NB4 (cell line): ENCODE results near the gene DCC.

Source experiments
- DNase-seq: peaks from one replicate; pipeline ENCODE4 v3.0.0; 2010; ENCODE audit warnings: low read depth
- H3K4me3 ChIP-seq: one replicate; pipeline ENCODE4 v1.5.1; 2011; ENCODE audit warnings: mild to moderate bottlenecking, low read depth, low read length, moderate library complexity
- MYC ChIP-seq: IDR thresholded peaks from 2 replicates; pipeline ENCODE4 v1.6.1; 2011; ENCODE audit warnings: low read depth, low read length
- POLR2A ChIP-seq: IDR thresholded peaks from 2 replicates; pipeline ENCODE4 v1.6.1; 2011; ENCODE audit warnings: mild to moderate bottlenecking; ENCODE audit not compliant: insufficient read length; ENCODE audit errors: extremely low read depth
- TF ChIP-seq, protein P1 (sequence below): IDR thresholded peaks from one replicate; pipeline ENCODE4 v1.5.1; 2012; ENCODE audit warnings: low read depth, low read length
- TF ChIP-seq, protein P2 (sequence below): IDR thresholded peaks from 2 replicates; pipeline ENCODE4 v1.6.1; 2011; ENCODE audit warnings: low read depth, low read length

DCC gene

DNA sequence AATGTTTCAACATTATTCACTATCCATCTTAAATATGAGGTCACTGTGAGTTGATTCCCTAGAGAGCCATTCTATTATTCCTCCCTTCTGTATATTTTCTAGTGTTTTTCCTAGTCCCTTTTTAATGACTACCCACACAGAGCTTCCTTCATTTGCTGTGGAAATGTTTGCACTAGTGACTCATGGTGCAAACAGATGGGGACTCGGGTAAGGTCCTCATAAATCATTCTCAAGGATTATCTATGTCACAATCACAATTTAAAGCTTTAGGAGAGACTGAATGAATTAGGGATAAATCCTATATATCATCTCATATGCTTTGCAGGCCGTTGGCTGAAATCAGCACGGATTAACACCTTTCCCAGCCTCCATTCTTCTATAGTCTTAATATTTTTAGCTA lies 159.6 kb downstream of the DCC start:
- no peak for DNase-seq
- no peak overlapping the region for H3K4me3 ChIP-seq

DNA sequence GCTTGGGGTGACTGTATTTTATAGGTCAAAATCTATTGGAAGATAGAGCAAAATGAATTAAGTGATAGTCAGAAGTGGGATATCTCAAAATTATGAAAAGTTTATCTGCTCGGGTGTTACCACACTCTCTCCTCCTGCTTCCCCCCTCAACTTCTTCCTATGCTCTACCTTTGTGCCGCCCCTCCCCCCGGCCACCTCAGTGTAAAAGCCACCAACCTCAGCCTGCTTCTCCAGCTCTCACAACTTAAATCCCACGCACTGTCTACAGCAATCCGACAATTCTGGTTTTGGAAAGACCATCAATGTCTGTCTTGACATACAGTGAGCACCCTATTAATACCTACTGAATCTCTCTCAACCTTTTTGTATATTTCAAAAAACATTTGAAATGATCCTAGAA lies 164.6 kb downstream of the DCC start:
- no peak for DNase-seq
- TF ChIP-seq, protein P1, sequence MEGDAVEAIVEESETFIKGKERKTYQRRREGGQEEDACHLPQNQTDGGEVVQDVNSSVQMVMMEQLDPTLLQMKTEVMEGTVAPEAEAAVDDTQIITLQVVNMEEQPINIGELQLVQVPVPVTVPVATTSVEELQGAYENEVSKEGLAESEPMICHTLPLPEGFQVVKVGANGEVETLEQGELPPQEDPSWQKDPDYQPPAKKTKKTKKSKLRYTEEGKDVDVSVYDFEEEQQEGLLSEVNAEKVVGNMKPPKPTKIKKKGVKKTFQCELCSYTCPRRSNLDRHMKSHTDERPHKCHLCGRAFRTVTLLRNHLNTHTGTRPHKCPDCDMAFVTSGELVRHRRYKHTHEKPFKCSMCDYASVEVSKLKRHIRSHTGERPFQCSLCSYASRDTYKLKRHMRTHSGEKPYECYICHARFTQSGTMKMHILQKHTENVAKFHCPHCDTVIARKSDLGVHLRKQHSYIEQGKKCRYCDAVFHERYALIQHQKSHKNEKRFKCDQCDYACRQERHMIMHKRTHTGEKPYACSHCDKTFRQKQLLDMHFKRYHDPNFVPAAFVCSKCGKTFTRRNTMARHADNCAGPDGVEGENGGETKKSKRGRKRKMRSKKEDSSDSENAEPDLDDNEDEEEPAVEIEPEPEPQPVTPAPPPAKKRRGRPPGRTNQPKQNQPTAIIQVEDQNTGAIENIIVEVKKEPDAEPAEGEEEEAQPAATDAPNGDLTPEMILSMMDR, result no peak
- TF ChIP-seq, protein P2, sequence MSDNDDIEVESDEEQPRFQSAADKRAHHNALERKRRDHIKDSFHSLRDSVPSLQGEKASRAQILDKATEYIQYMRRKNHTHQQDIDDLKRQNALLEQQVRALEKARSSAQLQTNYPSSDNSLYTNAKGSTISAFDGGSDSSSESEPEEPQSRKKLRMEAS, result no peak
- TF ChIP-seq POLR2A, result no peak
- no peak for TF ChIP-seq MYC
- no peak overlapping the region for H3K4me3 ChIP-seq

More for the DNA sequence above, 159.6 kb downstream of the DCC start:
- TF ChIP-seq POLR2A (no peak), MYC (no peak)
- TF ChIP-seq, protein P2, result no peak
- TF ChIP-seq, protein P1, result no peak

DNA sequence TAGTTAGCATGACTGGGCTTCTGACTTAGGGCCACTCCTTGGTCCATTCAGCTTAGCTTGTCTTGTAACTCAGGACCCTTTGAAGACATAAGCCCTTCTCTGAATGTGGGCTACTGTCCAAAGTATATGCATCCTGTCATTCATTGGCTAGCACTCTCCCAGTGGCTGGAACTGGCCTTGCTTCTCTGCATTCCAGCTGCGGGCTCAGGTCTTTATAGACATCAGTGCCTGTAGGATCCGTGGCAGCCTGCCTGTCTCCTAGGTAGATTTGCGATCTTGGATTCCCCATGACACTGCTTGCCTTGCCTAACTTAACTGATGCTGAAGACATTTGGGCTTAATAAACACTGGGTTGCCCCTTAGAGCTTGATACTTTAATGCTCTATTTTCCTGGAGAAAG lies 170.1 kb downstream of the DCC start:
- DNase-seq, result no peak
- TF ChIP-seq, protein P2, result no peak
- TF ChIP-seq, protein P1, result no peak
- TF ChIP-seq POLR2A (no peak), MYC (no peak)
- H3K4me3 ChIP-seq, result no peak overlapping the region

DNA sequence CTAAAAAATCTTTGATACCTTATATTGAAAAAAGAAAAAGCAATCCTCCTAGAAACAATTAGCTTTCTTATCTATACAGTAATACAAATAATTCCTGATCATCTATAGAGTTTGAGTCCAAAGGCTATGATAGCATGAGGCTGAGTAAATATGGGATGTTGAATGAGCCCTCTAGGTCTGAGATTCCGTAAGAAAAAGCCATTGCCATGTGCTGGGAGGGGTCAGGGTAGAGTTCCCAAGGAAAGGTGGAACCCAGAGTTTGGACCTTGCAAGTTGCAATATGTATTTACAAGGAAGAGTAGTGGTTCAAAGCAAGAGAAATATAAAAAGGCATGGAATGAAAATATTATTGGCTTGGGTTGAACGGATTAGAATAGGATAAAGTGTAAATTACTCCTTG lies 178.1 kb downstream of the DCC start:
- TF ChIP-seq POLR2A, result no peak
- no peak overlapping the region for H3K4me3 ChIP-seq
- DNase-seq, result no peak

DNA sequence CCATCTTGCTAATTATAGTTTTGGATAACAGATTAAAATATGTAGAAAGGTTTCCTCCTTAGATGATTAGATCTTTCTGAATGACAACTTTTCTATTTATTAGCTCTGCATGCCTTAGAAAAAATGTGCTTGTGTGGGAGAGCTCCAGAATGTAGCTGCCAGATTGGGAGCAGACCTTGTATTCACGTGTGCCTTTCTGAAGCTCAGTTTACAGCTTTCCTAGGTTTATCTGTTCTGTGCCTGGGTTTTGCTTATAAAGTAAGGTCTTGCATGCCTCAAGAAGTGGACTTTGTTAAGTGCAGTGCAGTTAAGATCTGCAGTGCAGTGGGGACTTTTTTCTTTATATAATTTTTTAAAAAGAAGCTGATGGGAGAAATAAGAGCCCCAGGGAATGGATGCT lies 179.0 kb downstream of the DCC start:
- DNase-seq, result no peak
- TF ChIP-seq, protein P1, result no peak
- TF ChIP-seq, protein P2, result no peak
- no peak for TF ChIP-seq POLR2A
- no peak for TF ChIP-seq MYC
- no peak overlapping the region for H3K4me3 ChIP-seq

DNA sequence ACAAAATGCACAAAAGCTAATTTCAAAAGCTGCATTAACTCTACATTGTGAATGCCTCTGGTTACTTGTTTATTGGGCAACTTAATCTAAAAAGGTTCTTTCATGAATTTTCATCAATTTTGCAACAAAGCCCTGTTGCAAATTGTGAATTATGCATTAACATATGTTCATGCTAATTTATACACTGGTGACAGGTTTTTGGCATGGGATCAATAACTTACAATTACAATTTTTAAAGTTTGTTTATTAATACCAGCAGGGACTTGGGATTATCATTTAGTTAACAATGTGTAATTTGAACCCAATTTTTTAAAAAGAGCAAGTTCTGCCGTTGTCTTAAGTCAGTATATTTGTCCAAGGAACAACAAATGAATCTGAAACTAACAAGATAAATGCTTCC lies 183.6 kb downstream of the DCC start:
- TF ChIP-seq, protein P2, result no peak
- no peak for TF ChIP-seq MYC
- TF ChIP-seq, protein P1, result no peak
- TF ChIP-seq POLR2A, result no peak
- no peak for DNase-seq
- no peak overlapping the region for H3K4me3 ChIP-seq
